AG08396 (cell line): ENCODE data around the gene NFILZ.

Experiments
- DNase-seq: peaks from one replicate; pipeline ENCODE4 v3.0.0; 2012; ENCODE audit warnings: low spot score, mixed read lengths

The NFILZ gene, protein sequence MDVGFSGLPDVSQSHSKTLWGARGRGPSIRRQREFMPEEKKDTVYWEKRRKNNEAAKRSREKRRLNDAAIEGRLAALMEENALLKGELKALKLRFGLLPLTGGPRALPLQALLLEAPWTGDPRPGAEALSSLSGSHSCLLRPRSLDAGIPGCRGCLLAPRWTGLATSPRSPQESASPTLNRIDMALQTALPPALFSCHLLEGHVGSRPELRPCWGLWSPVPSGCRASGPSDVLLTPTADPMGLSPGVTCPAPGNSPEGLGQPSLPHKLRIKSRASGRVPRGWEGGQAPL

DNA sequence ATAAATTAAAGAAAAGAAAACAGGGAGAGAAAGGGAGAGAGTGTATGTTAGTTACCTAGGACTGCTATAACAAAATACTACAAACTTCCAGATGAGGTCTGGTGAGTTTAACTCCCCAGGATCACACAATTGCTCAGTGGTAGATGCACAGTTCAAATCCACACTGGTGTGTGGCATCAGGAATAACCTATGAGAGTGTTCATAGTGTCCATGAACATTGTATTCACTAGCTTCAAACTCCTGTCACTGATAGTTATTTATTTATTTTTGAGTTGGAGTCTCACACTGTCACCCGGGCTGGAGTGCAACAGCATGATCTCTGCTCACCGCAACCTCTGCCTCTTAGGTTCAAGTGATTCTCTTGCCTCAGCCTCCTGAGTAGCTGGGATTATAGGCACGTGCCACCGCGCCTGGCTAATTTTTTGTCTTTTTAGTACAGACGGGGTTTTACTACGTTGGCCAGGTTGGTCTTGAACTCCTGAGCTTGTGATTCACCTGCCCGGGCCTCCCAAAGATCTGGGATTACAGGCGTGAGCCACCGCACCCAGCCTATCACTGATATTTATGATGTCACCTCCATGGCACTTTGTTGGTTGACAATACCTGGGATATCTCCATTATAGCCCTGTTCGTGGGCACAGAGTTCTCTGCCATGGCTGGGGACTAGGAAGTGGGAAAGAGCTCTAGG lies at the start of gene NFILZ:
TSS of gene NFILZ (plus strand) at position 638 of the 688 bp plus-strand sequence. CDS start 46,133 bp downstream, outside the sequence.
- no peak for DNase-seq

DNA sequence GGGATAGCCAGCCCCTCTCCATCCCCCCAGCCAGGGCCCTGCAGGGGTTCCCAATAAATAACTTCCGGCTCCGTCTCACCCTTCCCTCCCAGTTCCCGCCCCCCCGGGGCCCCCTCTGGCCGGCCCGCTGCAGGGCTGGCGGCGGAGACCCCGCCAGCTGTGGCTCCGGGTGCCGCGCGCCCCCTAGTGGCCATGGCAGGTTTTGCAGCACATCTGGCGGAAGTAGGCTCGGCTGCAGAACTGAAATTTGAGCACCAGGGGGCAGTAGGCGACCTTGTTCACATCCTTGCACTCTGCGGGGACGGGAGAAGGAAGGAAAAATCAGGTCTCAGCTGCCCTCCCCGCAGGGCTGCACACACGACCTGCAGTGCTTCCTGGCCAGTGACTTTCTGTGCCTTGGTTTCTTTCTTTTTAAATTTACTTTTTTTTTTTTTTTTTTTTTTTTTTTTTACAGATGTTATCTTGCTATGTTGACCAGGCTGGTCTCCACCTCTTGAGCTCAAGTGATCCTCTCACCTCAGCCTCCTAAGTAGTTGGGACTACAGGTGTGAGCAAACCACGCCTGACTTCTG lies 49.6 kb upstream of the NFILZ start:
- peak; percentile 84 for DNase-seq

DNA sequence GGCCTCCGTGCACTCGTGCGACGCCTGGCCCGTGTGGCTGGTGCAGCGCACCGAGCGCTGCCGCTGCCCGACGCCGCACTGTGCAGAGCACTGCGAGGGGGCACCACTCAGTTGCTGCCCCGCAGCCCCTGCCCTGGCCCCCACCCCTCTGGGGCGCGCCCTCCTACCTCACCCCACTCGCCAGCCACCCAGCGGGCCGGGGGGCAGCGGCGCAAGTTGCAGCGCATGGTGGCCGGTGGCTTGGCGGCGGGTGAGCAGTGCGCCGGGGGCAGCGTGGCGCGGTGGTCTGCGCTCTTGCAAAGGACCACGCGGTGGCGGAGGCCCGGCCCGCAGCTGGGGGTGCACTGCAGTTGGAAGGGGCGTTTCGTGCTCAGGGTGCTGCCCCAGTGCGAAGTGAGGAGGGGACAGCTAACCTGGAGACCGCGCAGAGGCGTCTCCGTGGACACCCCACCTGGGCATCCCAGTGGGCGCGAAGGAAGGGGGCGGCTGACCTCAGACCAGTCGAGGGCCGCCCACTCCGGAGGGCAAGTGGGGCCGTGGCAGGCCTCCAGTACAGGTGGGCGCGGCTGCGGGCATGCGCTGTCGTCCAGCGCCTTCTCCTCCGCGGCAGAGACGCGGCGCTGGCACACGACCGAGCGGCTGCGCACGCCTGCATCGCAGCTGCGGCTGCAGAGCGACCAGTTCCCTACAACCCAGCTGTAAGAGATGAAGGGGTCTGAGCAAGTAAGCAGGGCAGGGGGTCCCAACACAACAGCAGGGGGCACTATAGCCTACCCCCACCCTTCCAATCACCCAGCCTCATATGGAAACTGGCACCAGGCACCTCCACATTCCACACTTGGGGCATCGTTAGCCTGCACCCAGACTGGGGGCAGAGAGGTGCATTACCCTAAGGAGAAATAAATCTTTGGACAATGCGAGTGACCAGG lies 45.2 kb upstream of the NFILZ start:
- DNase-seq, result no peak

DNA sequence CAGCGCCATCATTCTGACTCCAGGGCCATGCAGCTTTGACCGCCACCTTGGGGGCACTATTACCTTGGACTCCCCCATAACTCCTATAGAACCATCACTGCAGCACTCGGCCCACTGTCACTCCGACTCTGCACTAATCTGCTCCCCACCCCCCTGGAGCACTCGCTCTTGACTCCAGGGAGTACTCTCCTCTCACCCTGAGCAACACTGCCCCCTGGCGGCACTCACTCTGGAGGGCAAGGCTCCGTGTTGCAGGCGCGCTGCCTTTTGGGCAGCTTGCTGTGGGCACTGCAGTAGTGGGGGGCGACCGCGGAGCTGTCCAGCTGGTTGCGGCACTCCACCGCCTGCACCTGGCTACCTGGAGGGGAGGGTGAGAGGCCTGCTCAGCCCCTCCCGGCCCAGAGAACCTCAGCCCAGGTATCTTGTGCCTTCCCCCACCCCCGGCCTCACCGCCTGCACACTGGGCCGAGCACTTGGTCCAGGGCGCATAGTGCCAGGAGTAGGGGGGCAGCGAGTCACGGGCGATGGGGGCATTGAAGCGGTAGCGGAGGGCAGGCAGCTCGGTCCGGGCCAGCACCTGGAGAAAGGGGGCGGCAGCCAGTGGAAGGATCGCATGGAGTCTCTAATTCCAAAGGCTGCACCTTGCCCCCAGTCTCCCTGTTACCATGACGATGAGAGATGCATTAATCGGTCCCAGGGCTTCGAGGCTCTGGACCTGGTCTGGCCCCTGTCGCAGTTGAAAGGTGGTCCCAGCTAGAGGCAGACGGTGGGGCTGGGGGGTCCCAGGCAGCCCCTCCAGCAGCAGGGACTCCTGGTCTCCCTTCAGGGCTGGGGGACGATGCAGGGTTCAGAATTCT lies 44.3 kb upstream of the NFILZ start:
- DNase-seq, result peak; percentile 62

- DNase-seq, result no peak
Measured at GRCh38 chr19:8589177-8589714, 41.2 kb upstream of the NFILZ start.

DNA sequence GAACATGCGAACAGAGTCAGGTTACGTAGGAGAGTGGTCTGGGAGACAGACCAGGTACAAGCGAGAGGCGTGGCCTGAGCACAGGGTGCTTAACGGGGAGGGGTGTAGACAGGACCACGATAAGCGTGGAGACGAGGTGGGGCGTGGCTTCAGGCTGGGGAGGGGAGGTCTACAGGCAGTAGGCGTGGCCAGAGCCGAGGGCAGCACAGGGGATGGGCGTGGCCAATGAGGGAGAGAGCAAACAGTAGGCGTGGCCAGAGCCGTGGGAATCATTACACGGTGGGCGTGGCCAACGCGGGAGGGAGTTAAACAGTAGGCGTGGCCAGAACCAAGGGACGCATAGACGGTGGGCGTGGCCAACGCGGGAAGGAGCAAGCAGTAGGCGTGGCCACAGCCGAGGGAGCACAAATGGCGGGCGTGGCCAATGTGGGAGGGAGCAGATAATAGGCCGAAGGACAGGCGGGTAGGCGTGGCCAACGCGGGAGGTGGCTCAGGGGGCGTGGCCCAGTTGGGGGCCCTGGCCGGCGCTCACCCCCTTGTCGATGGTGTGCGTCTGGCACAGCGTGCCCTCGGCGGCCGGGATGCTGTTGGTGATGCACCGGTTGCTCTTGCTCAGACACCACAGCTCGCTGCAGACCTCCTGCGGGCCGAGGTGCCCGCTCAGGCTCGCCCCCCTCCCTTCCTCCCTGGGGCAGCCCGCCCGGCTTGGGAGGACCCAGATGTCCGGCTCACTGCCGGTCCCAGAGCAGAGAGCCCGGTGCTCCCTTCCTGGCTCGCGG lies 38.0 kb upstream of the NFILZ start:
- peak; percentile 94 for DNase-seq

DNA sequence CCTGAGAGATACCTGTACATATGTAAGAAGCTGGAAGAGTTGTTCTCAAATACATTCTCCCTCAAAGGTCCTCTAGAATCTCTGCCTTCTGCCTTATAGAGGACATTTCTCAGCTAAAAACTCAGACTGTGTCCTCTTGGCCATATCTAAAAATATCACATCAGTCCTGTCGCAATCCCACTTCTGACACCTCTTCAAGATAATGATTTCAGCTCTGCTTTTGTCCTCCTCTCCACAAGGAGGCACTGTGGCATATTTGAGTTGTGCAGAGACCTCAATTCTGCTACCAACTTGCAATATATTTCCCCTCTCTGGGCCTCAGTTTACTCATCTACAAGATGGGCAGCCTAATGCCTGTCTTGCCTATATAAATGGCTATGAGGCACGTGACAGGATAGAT lies 36.5 kb upstream of the NFILZ start:
- DNase-seq, result no peak

GRCh38 chr19:8595651-8596050 lies 34.8 kb upstream of the NFILZ start:
- no peak for DNase-seq

DNA sequence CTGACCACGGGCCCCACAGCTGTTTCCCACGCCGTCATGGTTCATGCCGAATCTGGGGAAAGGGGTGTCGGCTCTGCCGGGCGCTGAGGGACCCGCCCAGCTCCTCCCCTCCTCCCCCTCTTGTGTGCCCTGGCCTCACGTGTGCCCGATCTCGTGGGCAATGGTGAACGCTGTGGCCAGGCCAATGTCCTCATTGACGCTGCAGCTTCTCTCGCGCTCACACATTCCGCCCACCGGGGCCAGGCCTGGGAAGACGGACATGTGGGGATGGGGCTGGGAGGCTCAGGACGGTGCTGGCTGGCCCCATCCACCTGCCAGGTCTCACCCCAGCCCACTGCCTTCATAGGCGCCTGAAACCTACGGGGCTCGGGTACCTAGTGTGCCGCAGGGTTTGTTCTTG lies 34.3 kb upstream of the NFILZ start:
- no peak for DNase-seq

DNA sequence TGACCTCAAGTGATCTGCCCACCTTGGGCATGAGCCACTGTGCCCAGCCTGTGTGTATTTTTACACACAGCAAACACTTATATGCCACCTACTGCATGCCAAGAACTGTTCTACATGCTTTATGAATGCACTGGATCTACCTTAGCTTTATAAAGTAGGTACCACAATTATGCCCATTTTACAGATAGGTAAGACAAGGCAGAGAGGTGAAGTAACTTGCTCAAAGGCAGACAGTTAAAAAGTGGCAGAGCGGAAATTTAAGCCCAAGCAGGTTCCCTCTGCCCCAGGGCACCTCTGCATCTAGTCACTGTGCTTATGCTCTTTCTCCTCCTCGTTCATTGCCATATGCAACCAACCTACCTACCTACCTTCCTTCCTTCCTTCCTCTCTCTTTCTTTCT lies 30.4 kb upstream of the NFILZ start:
- DNase-seq, result no peak

- DNase-seq, result no peak
Measured at GRCh38 chr19:8600816-8601215, 29.6 kb upstream of the NFILZ start.

- no peak for DNase-seq
Measured at GRCh38 chr19:8601796-8602195, 28.6 kb upstream of the NFILZ start.

DNA sequence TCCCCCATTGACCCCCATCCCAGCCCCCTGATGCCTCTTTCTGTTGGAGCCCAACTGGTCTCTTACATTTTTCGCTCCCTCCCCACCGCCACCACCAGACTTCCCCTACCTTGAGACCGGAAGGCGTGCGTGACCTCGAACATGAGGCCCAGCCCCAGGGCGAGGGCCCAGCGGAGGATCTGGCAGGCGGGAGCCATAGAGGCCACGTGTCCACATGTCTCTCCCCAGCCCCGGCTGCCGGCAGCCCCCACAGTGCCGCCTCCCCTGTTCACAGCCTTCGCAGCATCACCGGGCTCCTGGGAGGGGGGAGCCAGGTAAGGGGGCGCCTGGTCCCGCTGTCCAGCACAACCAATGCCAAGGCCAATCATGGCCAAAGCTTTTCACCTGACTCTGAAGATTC lies 24.9 kb upstream of the NFILZ start:
- no peak for DNase-seq

GRCh38 chr19:8607386-8607785 lies 23.0 kb upstream of the NFILZ start:
- DNase-seq, result peak; percentile 74

- no peak for DNase-seq
Measured at GRCh38 chr19:8608941-8609278, 21.5 kb upstream of the NFILZ start.

DNA sequence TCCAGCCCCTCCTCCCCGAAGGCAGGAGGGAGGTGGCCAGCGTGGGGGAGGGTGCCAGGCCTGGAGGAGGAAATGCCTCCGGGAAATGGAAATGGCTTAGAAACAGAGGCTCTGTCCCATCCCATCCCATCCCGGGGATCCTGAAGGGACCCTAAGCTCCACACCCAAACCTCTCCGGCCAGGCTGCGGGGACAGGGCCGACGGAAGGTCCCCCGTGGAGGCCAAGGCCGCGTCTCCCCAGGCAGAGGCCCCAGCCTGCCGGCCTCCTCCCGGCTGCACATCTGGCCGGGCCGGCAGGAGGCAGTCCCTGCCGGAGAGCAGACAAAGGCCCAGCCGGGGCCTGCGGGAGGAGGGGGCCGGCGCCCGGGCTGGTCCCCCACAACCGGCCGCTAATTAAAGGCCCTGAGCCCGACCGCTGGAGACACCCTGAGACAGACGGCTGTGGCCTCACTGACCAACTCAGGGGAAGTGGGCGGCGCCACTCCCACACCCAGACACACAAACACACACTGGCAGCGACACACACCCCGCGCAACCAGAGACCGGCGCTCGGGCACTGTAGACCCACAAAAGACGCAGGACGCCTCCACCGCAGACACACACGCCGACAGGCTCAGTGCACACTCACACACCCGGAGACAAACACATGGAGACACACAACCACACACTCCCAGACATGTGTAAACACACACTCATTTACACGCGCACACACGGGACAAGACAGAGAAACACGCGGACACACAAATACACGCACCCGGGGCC lies 21.0 kb upstream of the NFILZ start:
- peak; percentile 80 for DNase-seq

- DNase-seq, result peak; percentile 62
Measured at GRCh38 chr19:8610041-8610935, 20.1 kb upstream of the NFILZ start, which contains the start of gene ADAMTS10. ADAMTS10 (minus strand) TSS chr19:8610715; CDS start chr19:8605710, 5,005 bp downstream.

GRCh38 chr19:8610936-8611300 lies 19.5 kb upstream of the NFILZ start:
- no peak for DNase-seq
